Measurements from ENCODE around the gene SSPN.

SSPN gene

GRCh38 chr12:26268841-26269561 is 73.6 kb downstream of the SSPN start:
- DNase-seq, result no peak

- DNase-seq, result no peak
These were observed 74.3 kb downstream of the SSPN start for GRCh38 chr12:26269562-26270284.

- DNase-seq, result no peak
These were observed 75.7 kb downstream of the SSPN start for GRCh38 chr12:26271024-26271423.

GRCh38 chr12:26271889-26272492 is 76.6 kb downstream of the SSPN start:
- DNase-seq, result no peak

GRCh38 chr12:26272851-26273250 is 77.5 kb downstream of the SSPN start:
- no peak for DNase-seq

- no peak for DNase-seq
These were observed 78.4 kb downstream of the SSPN start for GRCh38 chr12:26273811-26274210.

GRCh38 chr12:26274441-26275312 is 79.3 kb downstream of the SSPN start:
- DNase-seq, result no peak

GRCh38 chr12:26275313-26276131 is 80.1 kb downstream of the SSPN start:
- DNase-seq, result no peak

- DNase-seq, result no peak
These were observed 81.3 kb downstream of the SSPN start for GRCh38 chr12:26276709-26277108.

- DNase-seq, result no peak
These were observed 82.3 kb downstream of the SSPN start for GRCh38 chr12:26277506-26278246.

- no peak for DNase-seq
These were observed 82.9 kb downstream of the SSPN start for GRCh38 chr12:26278266-26278665.

GRCh38 chr12:26278666-26279065 is 83.3 kb downstream of the SSPN start:
- no peak for DNase-seq

- DNase-seq, result no peak
These were observed 83.7 kb downstream of the SSPN start for GRCh38 chr12:26279091-26279490.

- DNase-seq, result no peak
These were observed 84.5 kb downstream of the SSPN start for GRCh38 chr12:26279908-26280307.

GRCh38 chr12:26280869-26281268 is 85.5 kb downstream of the SSPN start:
- no peak for DNase-seq

GRCh38 chr12:26281320-26281719 is 85.9 kb downstream of the SSPN start:
- DNase-seq, result no peak

- DNase-seq, result no peak
These were observed 87.1 kb downstream of the SSPN start for GRCh38 chr12:26282339-26282940.

GRCh38 chr12:26283046-26283445 is 87.7 kb downstream of the SSPN start:
- no peak for DNase-seq

GRCh38 chr12:26283617-26284016 is 88.2 kb downstream of the SSPN start:
- no peak for DNase-seq

GRCh38 chr12:26285401-26285800 is 90.0 kb downstream of the SSPN start:
- DNase-seq, result no peak

GRCh38 chr12:26286186-26286585 is 90.8 kb downstream of the SSPN start:
- DNase-seq, result no peak
